Measurements from ENCODE around the gene SCPEP1.
"Not testable (repeated sequence)": the region's sequence is repeated elsewhere in the genome, so short reads cannot be mapped to it uniquely, and the experiment has no call there.

SCPEP1 gene

DNA sequence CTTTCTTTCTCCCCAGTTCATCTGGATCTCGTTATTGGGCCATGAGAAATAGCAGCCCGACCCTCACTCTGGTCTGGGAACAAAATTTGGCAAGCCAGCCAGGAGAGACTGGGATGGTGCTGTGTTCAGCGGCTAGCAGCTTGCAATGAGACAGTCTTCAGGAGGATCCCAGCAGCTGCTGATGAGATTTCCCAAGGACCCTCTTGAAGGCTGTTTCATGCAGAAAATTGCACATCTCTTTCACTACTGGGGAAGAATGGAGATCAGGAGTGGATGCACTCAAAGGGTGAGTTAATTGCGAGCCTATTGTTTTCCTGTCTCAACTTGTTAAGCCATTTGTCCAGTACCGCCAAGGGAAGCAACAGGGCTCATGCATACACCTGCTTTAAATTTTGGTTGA lies 11.6 kb upstream of the SCPEP1 start:
- peak; percentile 67 for DNase-seq

- no peak for DNase-seq
Observed at GRCh38 chr17:56970974-56971373, 7.0 kb upstream of the SCPEP1 start.

GRCh38 chr17:56972111-56972730 lies 5.7 kb upstream of the SCPEP1 start:
- no peak for DNase-seq

GRCh38 chr17:56973520-56973919 lies 4.4 kb upstream of the SCPEP1 start:
- peak; percentile 21 for DNase-seq

- DNase-seq, result no peak
Observed at GRCh38 chr17:56974055-56974454, 3.9 kb upstream of the SCPEP1 start.

DNA sequence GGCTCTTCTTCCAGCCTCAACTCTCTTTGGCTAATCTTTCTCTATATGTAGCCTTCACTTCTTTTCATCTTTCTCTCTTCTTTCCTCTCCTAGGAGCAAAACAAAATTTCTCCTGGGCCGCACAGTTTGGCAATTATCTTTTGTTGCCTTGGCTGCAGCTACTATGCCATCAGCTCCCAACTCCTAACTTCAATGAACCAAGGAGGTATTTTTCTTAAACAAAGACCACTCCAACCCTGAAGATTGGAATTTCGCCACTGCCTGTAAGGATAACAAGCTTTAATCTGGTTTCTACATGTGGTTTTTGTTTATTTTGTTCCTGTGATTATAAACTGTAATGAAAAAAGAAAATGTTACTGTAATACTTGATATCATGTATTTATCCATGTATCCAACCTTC lies 2.3 kb upstream of the SCPEP1 start:
- no peak for DNase-seq

DNA sequence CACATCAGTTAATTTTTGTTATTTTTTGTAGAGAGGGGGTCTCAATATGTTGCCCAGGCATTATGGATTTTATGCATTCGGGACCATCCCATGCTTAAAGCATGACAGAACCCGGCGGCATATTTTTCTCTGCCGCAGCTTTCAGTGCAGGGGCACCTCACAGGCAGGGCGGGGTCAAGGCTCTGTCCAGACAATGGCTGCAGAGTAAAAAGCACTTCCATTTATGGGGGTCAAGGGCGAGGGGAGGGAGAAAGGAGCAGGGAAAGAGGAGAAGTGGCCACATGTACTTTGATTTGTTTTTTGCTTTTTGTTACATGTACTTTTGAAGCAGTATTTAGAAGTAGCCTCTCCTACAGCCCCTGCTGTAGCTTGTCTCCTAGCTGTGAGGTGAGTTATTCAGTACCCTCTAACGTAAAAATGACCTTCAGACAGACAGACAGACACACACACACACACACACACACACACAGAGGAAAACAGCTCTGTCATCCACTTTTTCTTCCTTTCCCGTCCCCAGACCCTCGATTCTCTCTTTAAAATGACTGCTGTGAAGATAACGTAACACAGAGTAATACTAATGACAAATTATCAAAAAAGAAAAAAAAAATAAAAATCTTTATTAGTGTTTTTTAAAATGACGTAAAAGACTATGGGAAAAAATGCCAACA lies 856 bp upstream of the SCPEP1 start:
- no peak for DNase-seq

GRCh38 chr17:56978441-56979090 lies 635 bp downstream of the SCPEP1 start:
- no peak for DNase-seq

DNA sequence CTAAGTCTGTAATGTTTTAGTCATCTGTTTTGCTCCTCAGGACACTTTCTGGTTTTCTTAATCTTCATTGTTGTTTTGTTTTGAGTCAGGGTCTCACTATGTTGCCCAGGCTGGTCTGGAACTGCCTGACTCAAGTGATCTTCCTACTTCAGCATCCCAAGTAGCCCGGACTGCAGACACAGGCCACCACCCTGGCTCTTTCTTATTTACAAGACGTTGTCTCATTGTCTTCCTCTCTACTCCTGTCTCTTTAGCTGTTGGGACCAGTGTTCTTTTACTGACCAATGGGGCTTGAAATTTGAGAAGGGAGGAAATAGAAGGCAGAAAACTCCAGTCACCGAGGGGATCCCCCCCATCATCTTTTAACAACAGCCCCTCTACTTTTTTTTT lies 1.2 kb downstream of the SCPEP1 start:
- no peak for DNase-seq

DNA sequence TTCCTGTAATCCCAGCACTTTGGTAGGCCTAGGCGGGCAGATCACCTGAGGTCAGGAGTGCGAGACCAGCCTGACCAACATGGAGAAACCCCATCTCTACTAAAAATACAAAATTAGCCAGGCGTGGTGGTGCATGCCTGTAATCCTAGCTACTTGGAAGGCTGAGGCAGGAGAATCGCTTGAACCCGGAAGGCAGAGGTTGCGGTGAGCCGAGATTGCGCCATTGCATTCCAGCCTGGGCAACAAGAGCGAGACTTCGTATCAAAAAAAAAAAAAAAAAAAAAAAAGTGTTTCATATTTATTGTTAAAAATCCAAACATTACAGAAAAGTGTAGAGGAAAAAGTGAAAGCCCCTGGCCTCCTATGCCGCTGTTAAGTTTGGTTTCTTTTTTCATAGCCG lies 2.6 kb downstream of the SCPEP1 start:
- DNase-seq, result not testable (repeated sequence)

- peak; percentile 87 for DNase-seq
Observed at GRCh38 chr17:56982312-56982711, 4.4 kb downstream of the SCPEP1 start.

DNA sequence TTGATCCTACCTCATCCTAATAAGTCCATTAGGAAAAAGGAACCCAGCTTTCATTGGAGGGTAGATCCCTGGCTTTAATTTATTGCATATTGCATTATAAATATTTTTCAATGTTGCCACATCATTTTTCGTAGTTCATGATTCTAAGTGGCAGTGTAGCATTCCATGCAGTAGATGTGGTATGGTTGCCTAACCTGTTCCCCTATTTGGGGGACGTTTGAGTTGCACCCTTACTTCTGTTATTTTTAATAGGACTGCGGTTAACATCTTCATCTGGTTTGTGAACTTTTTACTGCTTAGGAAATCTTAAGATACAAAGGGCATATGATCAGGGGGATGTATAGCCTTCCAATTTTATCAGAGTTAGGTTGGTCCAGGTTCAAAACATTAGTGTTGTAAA lies 5.4 kb downstream of the SCPEP1 start:
- DNase-seq, result no peak

DNA sequence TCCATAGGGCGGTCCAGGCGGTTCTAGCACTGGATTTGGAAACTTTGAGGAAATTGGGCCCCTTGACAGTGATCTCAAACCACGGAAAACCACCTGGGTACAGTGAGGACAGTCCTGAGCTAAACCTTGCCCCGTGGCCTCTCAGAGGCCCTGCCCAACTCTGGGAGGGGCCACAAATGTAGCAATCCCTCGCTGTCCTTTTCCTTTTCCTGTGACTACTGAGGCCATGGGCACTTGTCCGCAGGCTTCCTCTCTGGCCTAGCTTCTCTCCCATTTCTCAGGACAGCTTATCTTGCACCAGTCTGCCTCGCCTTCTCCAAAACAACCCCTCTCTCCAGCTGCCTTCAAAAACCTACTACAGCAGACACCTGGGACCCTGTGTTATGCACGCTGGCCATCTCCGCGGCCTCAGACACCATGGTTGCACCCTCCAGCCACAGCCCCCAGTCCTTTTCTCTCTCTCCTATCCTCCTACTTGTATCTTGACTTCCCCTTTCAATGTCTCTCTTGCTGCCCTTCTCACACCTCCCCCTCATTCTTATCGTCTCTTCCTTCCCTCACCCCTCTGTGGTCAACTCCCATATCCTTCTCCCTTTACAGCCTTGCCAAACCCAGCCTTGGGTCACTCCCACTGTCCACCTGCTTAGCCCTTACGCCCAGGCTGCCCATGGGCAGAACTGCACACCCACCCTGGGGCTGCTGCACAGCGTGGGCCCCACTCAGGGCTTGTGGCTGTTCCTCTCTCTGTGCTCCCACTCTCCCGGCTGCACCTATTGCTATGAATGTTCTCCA lies 7.6 kb downstream of the SCPEP1 start:
- no peak for DNase-seq

GRCh38 chr17:56987283-56987834 lies 9.4 kb downstream of the SCPEP1 start:
- DNase-seq, result no peak

DNA sequence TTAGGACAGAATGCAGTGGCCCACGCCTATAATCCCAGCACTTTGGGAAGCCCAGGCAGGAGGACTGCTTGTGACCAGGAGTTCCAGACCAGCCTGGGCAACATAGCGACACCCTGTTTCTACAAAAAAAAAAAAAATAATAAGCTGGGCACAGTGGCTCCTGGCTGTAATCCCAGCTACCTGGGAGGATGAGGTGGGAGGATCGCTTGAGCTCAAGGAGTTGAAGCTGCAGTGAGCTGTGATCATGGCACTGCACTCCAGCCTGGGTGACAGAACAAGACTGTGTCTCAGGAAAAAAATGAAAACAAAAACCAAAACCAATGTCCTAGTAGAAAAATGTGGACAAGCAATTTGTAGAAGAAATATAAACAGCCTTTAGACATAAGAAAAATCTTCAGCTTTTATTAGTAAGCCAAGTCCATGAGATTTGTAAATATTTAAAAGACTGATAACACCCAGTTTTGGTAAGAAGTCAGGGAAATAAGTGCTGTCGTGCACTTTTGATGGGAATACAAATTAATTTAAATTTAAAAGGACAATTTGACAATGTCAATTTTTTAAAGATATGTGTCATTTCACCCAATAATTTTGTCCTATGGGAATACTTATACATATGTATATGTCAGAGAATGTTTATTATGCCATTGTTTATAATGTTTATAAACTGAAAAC lies 11.1 kb downstream of the SCPEP1 start:
- no peak for DNase-seq

- no peak for DNase-seq
Observed at GRCh38 chr17:56992364-56992763, 14.4 kb downstream of the SCPEP1 start.

GRCh38 chr17:56994009-56994792 lies 16.3 kb downstream of the SCPEP1 start:
- no peak for DNase-seq

DNA sequence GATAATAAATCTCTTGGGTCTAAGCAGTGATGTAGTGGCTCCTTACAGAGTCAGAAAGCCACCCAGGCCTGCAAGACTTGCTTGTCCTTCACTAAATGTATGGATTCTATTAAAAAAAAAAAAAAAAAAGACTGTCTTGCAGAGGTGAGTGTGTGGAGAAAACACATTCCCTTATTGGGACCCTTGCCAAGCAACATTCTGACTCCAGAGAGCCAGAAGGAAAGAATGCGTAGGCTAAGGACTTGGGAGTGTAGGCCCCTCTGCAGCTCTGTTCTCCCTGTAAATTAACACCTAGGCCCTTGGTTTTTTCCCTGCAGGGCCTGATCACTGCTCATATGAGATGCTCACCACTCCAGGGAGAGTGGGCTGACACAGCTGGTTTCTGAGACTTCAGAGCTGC lies 17.8 kb downstream of the SCPEP1 start:
- no peak for DNase-seq

DNA sequence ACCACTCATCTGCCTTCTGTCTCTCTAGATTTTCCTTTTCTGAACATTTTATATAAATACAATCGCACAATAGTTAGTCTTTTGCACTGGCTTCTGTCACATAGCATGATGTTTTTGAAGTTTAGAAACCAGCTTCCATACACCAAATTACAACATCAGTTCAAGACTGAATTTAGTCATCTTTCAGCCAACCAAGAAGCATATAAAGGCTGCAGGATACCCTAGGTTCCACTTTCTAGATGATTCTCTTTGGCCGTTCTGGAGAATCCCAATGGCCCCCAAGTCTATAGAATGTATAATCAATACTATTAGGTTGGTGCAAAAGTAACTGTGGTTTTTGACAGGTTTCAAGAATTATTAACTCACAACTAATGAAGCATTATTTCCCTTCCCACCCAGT lies 19.4 kb downstream of the SCPEP1 start:
- no peak for DNase-seq

DNA sequence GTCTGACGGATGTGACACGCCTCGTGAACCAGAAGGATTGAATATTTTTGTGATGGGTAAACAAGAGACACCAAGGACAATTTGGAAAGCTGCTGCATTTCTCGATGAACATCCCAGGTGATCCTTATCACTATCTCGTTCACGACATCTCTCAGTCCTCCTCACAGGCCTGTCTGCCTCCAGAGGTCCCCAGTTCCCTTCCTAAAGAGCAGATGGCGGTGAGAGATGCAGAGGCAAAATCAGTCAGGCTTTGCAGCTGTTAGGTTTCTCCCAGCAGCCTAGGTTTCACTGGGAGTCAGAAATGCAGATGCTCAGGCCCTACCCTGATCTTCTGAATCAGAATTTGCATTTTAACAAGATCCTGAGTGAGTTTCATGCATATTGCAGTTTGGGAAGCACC lies 23.6 kb downstream of the SCPEP1 start:
- no peak for DNase-seq

- DNase-seq, result no peak
Observed at GRCh38 chr17:57002904-57003303, 25.0 kb downstream of the SCPEP1 start.

Data from NCI-H510A (cell line).